Adipocyte (in vitro differentiated cells): ENCODE data around the gene GHRHR.

Experiments used
- DNase-seq: peaks from one replicate; pipeline ENCODE4 v3.0.0-alpha.2; 2015; ENCODE audit warnings: low read depth
- H3K27me3 ChIP-seq: replicated peaks from 2 replicates; pipeline ENCODE4 v1.7.0; 2013; ENCODE audit warnings: mild to moderate bottlenecking, low read length, moderate library complexity; ENCODE audit not compliant: control insufficient read depth, insufficient read depth
- H3K36me3 ChIP-seq: 2 replicates; pipeline ENCODE4 v1.7.0; 2013; ENCODE audit warnings: low read length, mild to moderate bottlenecking, moderate library complexity; ENCODE audit not compliant: control insufficient read depth, insufficient read depth, severe bottlenecking
- H3K4me1 ChIP-seq: 2 replicates; pipeline ENCODE4 v1.7.0; 2013; ENCODE audit warnings: mild to moderate bottlenecking, low read length, moderate library complexity; ENCODE audit not compliant: control insufficient read depth, insufficient read depth
- H3K4me3 ChIP-seq: 2 replicates; pipeline ENCODE4 v1.7.0; 2013; ENCODE audit warnings: mild to moderate bottlenecking, low read length, moderate library complexity
- H3K9ac ChIP-seq: 2 replicates; pipeline ENCODE4 v1.7.0; 2013; ENCODE audit warnings: mild to moderate bottlenecking, low read length, moderate library complexity
- H3K9me3 ChIP-seq: 2 replicates; pipeline ENCODE4 v1.7.0; 2013; ENCODE audit warnings: mild to moderate bottlenecking, low read length, moderate library complexity; ENCODE audit not compliant: control insufficient read depth

The GHRHR gene

GRCh38 chr7:30963842-30964241 lies at the start of gene GHRHR:
GHRHR (plus strand) TSS chr7:30963953; CDS start chr7:30964069, 116 bp downstream.
- no peak for DNase-seq

GRCh38 chr7:30914596-30914995 lies 49.2 kb upstream of the GHRHR start:
- DNase-seq = peak; percentile 30
- Histone ChIP-seq H3K4me1 (peaks cover 24% of the 10 kb centered on the region), H3K9me3 (no peaks in the 10 kb centered on the region), H3K4me3 (no peak overlapping the region), H3K9ac (peak overlapping the region; percentile 65), H3K36me3 (no peaks in the 10 kb centered on the region), H3K27me3 (no peaks in the 10 kb centered on the region)

More at GRCh38 chr7:30963842-30964241, at the start of gene GHRHR:
- Histone ChIP-seq H3K27me3 (peaks cover 40% of the 10 kb centered on the region), H3K9ac (no peak within 1 kb of the TSS), H3K4me3 (no peak within 1 kb of the TSS), H3K4me1 (no peaks in the 10 kb centered on the region), H3K36me3 (no peaks in the 10 kb centered on the region), H3K9me3 (peaks cover 3% of the 10 kb centered on the region)

GRCh38 chr7:30915005-30915601 lies 48.6 kb upstream of the GHRHR start:
- H3K36me3 ChIP-seq = no peaks in the 10 kb centered on the region
- H3K9me3 ChIP-seq = no peaks in the 10 kb centered on the region
- peak; percentile 25 for DNase-seq
- no peaks in the 10 kb centered on the region for H3K27me3 ChIP-seq
- peaks cover 25% of the 10 kb centered on the region for H3K4me1 ChIP-seq
- peak overlapping the region; percentile 65 for H3K9ac ChIP-seq
- no peak overlapping the region for H3K4me3 ChIP-seq

- Histone ChIP-seq H3K4me3 (no peak overlapping the region), H3K9ac (peak overlapping the region; percentile 65), H3K9me3 (no peaks in the 10 kb centered on the region), H3K4me1 (peaks cover 26% of the 10 kb centered on the region), H3K27me3 (no peaks in the 10 kb centered on the region), H3K36me3 (no peaks in the 10 kb centered on the region)
- DNase-seq = no peak
Measured at GRCh38 chr7:30915751-30916150, 48.0 kb upstream of the GHRHR start.

GRCh38 chr7:30916255-30916654 lies 47.5 kb upstream of the GHRHR start:
- Histone ChIP-seq H3K36me3 (no peaks in the 10 kb centered on the region), H3K4me3 (no peak overlapping the region)
- no peak for DNase-seq

GRCh38 chr7:30916767-30917166 lies 47.0 kb upstream of the GHRHR start:
- Histone ChIP-seq H3K9me3 (no peaks in the 10 kb centered on the region), H3K27me3 (no peaks in the 10 kb centered on the region), H3K9ac (no peak overlapping the region), H3K4me3 (no peak overlapping the region), H3K4me1 (peaks cover 35% of the 10 kb centered on the region), H3K36me3 (no peaks in the 10 kb centered on the region)
- no peak for DNase-seq

More at GRCh38 chr7:30916255-30916654, 47.5 kb upstream of the GHRHR start:
- Histone ChIP-seq H3K9me3 (no peaks in the 10 kb centered on the region), H3K27me3 (no peaks in the 10 kb centered on the region), H3K9ac (no peak overlapping the region), H3K4me1 (peaks cover 30% of the 10 kb centered on the region)

GRCh38 chr7:30917216-30917893 lies 46.4 kb upstream of the GHRHR start:
- Histone ChIP-seq H3K9ac (no peak overlapping the region), H3K27me3 (no peaks in the 10 kb centered on the region), H3K36me3 (no peaks in the 10 kb centered on the region), H3K9me3 (no peaks in the 10 kb centered on the region), H3K4me1 (peaks cover 35% of the 10 kb centered on the region), H3K4me3 (no peak overlapping the region)
- no peak for DNase-seq

GRCh38 chr7:30918676-30919075 lies 45.1 kb upstream of the GHRHR start:
- Histone ChIP-seq H3K4me3 (no peak overlapping the region), H3K9me3 (no peaks in the 10 kb centered on the region), H3K4me1 (peaks cover 35% of the 10 kb centered on the region), H3K36me3 (no peaks in the 10 kb centered on the region), H3K9ac (no peak overlapping the region), H3K27me3 (no peaks in the 10 kb centered on the region)
- DNase-seq = no peak

- H3K9me3 ChIP-seq = no peaks in the 10 kb centered on the region
- H3K36me3 ChIP-seq = peaks cover 5% of the 10 kb centered on the region
- H3K4me3 ChIP-seq = no peak overlapping the region
- H3K4me1 ChIP-seq = peaks cover 23% of the 10 kb centered on the region
- no peak overlapping the region for H3K9ac ChIP-seq
- peak; percentile 27 for DNase-seq
- H3K27me3 ChIP-seq = no peaks in the 10 kb centered on the region
Measured at GRCh38 chr7:30920021-30920583, 43.7 kb upstream of the GHRHR start.

GRCh38 chr7:30920584-30921539 lies 42.9 kb upstream of the GHRHR start:
- Histone ChIP-seq H3K9me3 (no peaks in the 10 kb centered on the region), H3K9ac (peak overlapping the region; percentile 38), H3K36me3 (peaks cover 5% of the 10 kb centered on the region), H3K4me3 (no peak overlapping the region), H3K27me3 (no peaks in the 10 kb centered on the region), H3K4me1 (peaks cover 18% of the 10 kb centered on the region)
- DNase-seq = peak; percentile 71
